ENCODE data around the gene OR52K2.
"Not testable (repeated sequence)": the region's sequence is repeated elsewhere in the genome, so short reads cannot be mapped to it uniquely, and the experiment has no call there.

OR52K2 gene

DNA sequence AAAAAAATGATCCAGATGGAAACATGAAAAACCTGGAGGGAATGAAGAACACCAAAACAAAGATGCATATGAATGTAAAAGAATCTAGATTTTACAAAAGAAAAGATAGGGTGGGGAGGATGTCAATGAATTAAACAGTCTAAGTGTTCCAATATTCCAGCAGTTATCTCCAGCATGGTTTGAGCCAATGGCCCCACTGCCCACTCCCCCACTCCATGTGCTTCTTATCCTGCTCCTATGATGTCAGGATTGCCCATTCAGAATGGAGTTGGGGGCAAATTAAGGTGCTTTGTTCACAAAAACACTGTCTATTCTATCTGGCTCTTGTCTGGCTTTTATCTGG lies 32.1 kb downstream of the OR52K2 start:
- DNase-seq = no peak

GRCh38 chr11:4482445-4482844 lies 33.4 kb downstream of the OR52K2 start, which contains the start of gene OR52K1:
TSS of gene OR52K1 (plus strand) at chr11:4482646. CDS start at chr11:4488901, 6,255 bp downstream.
- no peak for DNase-seq

DNA sequence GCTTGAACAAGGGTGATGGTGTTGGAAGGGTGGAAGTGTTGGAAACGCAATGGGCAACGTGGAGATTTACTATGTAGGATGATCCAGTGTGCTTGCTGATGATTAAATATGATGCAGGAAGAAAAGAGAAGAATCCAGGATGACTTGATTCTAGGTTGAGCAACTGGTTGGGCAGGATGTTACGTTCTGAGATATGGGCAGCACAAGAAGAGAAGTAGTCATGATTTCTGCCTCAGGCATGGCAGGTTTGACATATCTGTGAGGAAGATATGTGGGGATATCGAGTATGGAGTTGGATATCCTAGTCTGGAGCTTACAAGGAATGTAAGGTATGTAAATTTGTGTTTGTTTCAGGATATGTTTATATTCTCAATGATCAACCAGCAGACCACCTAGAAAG lies 35.2 kb downstream of the OR52K2 start:
- DNase-seq = no peak

- not testable (repeated sequence) for DNase-seq
Measured at GRCh38 chr11:4491405-4491804, 42.3 kb downstream of the OR52K2 start.

DNA sequence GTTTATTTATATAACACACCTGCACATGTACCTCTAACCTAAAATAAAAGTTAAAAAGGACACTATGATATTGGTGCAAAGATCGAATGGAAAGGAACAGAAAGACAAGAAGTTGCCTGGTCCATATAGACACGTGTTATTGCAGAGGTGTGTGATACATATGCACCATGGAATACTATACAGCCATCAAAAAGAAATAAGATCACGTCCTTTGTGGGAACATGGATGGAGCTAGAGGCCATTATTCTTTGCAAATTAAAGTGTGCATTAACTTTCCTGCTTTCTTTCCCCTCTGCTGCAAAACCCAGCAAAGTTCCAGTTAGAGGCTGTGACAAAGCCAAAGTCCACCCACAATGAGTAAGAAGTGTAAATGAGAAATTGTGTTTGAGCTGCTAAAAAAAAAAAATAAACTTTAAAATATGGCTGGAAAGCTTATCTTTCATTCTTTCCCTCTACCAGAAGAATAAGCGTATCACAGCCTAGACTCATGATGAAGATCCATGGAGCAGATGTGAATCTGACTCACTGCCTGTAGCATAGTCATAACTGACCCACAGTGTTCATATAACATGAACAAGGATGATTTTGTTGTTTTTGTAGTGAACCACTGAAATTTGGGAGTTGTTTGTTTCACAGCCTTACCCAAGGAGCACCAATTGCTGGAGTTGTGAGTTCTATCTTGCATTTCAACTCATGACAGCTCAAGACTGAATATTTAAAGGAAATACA lies 42.9 kb downstream of the OR52K2 start:
- DNase-seq = no peak

DNA sequence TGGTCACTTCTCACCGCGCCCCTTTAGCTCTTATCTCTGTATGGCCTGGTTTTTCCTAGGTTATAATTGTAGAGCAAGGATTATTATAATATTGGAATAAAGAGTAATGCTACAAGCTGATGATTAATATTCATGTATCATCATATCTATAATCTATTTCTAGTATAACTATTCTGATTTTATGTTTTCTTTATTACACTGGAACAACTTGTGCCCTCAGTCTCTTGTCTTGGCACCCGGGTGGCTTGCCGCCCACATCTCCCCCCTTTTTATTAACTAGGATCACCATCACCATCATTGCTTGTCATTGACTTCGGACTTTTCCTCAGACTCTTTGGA lies 44.4 kb downstream of the OR52K2 start:
- no peak for DNase-seq

- DNase-seq = no peak
Measured at GRCh38 chr11:4495487-4495886, 46.4 kb downstream of the OR52K2 start.

DNA sequence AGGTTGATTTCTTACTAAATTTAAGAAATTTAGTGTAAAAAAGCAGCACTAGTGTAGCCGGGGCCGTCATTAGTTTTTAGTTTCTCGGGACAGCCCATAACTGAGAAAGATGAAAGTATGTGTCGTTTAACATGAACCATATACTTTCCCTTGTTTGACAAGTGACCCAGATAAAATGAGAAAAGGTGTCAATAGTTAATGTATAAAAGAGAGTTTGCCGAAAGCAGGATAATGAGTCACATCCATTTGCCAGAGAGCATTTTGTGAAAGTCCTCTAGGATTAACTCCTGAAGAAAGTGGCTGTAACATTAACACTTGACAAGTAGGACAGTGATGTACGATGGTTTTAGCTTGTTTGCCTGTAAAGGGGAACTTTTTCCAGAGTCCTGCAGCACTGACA lies 46.9 kb downstream of the OR52K2 start:
- no peak for DNase-seq

- no peak for DNase-seq
Measured at GRCh38 chr11:4496557-4497248, 47.6 kb downstream of the OR52K2 start.

Measured in stimulated activated naive CD4-positive, alpha-beta T cell treated with Interleukin-2 at 50 U/mL for 16 hours (primary cell).